Kidney (tissue), 14 donors: ENCODE results near the gene PCGF5. TPM values are rescaled to one million over a fixed set of nuclear protein-coding genes. Genes with fewer than 3 reads are reported as not detected.

ENCODE experiments used
- DNase-seq, 5 donors: peaks; one replicate each; pipeline ENCODE4 v3.0.0-alpha.2; 2013 to 2020
- FAIRE-seq: peaks from 2 replicates; lab custom pipeline; 2012; peaks lifted over from hg19 to GRCh38; lab: Jason Lieb, UNC
- H3K27ac ChIP-seq, 2 donors: one replicate each; pipeline ENCODE4 v1.7.0; 2013; ENCODE audit warnings: low read depth in 2 of 2, low read length in 2 of 2, inconsistent platforms in 1 of 2
- H3K27me3 ChIP-seq: one replicate; pipeline ENCODE4 v1.7.1; 2013; ENCODE audit warnings: low read length, inconsistent platforms; ENCODE audit not compliant: control insufficient read depth, insufficient read depth
- H3K36me3 ChIP-seq, 3 donors: one replicate each; pipeline versions ENCODE4 v1.7.0 to v1.7.1; 2013; ENCODE audit warnings: low read length in 3 of 3, control low read depth in 1 of 3, inconsistent platforms in 1 of 3; ENCODE audit not compliant: insufficient read depth in 3 of 3, control insufficient read depth in 2 of 3
- H3K4me1 ChIP-seq, 3 donors: one replicate each; pipeline versions ENCODE4 v1.7.0 to v1.7.1; 2013; ENCODE audit warnings: low read length in 3 of 3, inconsistent platforms in 1 of 3, low read depth in 1 of 3; ENCODE audit not compliant: control insufficient read depth in 2 of 3, insufficient read depth in 2 of 3
- H3K4me3 ChIP-seq, 3 donors: one replicate each; pipeline versions ENCODE4 v1.7.0 to v1.8.1; 2013; ENCODE audit warnings: low read length in 3 of 3, control low read depth in 1 of 3, inconsistent platforms in 1 of 3
- H3K9ac ChIP-seq, 3 donors: one replicate each; pipeline versions ENCODE4 v1.7.0 to v1.7.1; 2013; ENCODE audit warnings: low read length in 3 of 3, control low read depth in 1 of 3, inconsistent platforms in 1 of 3
- H3K9me3 ChIP-seq, 3 donors: one replicate each; pipeline versions ENCODE4 v1.7.0 to v1.7.1; 2013; ENCODE audit warnings: low read length in 3 of 3, control low read depth in 1 of 3, inconsistent platforms in 1 of 3; ENCODE audit not compliant: control insufficient read depth in 2 of 3, insufficient read depth in 1 of 3
- intact Hi-C: fragments of 100-400 bp; cut with DNase I; formaldehyde crosslinking; loops from one replicate; pipeline ENCODE4 v1.11.1; 2022
- polyA plus RNA-seq: library from polyadenylated mRNA; stranded (reverse); fragments of 350-450 nt; fragmentation: Illumina TruSeq; extraction: RNeasy Lipid Tissue Mini Kit (QIAGEN cat#74804); gene quantifications from one replicate; pipeline ENCODE4 v1.2.3, GENCODE V29; 2014; ENCODE audit warnings: low read depth, low replicate concordance; ENCODE audit not compliant: insufficient read depth
- total RNA-seq: library from RNA; stranded (reverse); fragmentation: NEBNext Ultra II Directional; extraction: Animal tissue kit (Norgen Biotek cat#: 25700); gene quantifications from one replicate; pipeline ENCODE4 v1.2.1, GENCODE V29; 2021
- TF ChIP-seq, protein P1 (sequence below): IDR thresholded peaks from 3 replicates; pipeline ENCODE4 v1.5.1; 2012; ENCODE audit warnings: mild to moderate bottlenecking, moderate library complexity, borderline replicate concordance; ENCODE audit not compliant: insufficient read depth; ENCODE audit errors: extremely low read depth
- donor health status: control.
- donor health status: control.
- donor health status: control.
- donor health status: control.
- donor health status: control.
- donor health status: DM: yes; HTN: yes; CAD: no.
- donor health status: Normal renal cell carcinoma (clear cell type).

PCGF5 gene
- total and polyA plus RNA-seq, 2 donors from 2014 or later = 26.8 to 49.1 TPM

DNA sequence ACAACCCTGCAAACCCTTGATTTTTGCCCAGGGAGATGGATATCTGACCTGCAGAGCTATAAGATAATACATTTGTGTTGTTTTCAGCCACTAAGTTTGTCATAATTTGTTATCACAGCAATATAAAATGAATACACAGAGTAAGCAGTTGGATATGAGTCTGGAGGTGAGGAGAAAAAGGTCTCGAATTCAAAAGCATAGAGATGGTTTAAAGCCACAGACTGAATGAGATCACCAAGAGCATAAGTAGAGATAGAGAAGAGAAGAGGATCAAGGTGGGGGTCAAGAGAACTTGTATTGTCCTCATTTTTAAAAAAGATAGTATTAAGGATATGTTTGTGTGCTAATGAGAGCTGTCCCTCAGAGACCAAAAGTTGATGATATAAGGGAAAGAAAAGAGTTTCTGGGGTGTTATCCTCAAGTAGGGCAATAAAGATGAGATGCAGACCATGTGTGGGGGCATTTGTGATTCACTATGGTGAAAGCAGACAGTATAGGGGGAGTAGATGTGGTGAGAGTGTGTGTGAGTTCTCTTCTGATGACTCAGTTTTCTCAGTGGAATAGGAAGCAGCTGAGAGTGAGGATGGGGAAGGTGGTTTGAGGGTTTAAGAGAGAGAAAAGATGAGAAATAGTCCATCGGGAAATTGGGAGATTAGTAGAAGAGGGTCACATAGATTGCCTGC, 25.8 kb upstream of the PCGF5 start:
- no peak for FAIRE-seq
- intact Hi-C loops = no loop called here

DNA sequence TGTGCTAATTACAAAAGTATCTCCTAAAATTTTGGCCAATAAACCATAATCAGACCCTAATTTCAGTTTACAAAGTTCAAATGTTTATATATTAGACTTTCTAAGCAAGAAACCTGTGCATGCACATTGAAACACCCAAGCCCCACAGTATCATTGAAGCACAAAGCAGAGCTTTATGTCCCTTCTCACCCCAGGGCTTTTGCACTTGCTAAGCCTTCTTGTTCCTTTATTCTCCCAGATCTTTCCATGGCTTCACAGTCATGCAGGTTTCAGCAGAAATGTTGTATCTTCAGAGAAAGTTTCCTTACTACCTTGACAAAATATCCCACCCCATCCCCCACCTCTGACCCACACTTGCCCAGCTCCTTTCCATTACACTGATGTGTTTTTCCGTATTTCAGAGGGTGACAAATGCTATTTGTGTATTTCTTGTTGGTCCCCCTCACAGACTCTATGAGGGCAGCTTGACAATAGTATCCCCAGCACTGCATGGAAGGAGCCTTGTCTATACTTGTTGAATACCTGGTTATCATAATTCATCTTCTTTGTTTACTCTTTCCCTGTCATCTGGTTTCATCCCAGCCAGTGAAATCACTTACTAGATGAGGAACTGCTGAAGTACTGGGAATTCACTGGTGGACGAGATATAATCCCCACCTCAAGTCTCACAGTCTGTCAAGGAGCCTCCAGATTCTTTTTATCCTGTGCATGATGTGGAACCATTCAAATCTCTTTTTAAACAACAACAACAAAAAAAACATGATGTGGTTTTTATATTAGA, 24.0 kb upstream of the PCGF5 start:
- TF ChIP-seq, protein P1, sequence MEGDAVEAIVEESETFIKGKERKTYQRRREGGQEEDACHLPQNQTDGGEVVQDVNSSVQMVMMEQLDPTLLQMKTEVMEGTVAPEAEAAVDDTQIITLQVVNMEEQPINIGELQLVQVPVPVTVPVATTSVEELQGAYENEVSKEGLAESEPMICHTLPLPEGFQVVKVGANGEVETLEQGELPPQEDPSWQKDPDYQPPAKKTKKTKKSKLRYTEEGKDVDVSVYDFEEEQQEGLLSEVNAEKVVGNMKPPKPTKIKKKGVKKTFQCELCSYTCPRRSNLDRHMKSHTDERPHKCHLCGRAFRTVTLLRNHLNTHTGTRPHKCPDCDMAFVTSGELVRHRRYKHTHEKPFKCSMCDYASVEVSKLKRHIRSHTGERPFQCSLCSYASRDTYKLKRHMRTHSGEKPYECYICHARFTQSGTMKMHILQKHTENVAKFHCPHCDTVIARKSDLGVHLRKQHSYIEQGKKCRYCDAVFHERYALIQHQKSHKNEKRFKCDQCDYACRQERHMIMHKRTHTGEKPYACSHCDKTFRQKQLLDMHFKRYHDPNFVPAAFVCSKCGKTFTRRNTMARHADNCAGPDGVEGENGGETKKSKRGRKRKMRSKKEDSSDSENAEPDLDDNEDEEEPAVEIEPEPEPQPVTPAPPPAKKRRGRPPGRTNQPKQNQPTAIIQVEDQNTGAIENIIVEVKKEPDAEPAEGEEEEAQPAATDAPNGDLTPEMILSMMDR = no peak
- Histone ChIP-seq H3K27ac (no peak overlapping the region), H3K9me3 (no peaks in the 10 kb centered on the region), H3K27me3 (no peaks in the 10 kb centered on the region), H3K4me3 (no peak overlapping the region), H3K4me1 (peaks cover 0 to 7% (median 0%) of the 10 kb centered on the region in 3 donors), H3K36me3 (no peaks in the 10 kb centered on the region), H3K9ac (no peak overlapping the region)
- intact Hi-C loops = no loop called here
- FAIRE-seq (no peak), DNase-seq (no peak)

More for the DNA sequence above, 25.8 kb upstream of the PCGF5 start:
- Histone ChIP-seq H3K4me3 (no peak overlapping the region), H3K9ac (no peak overlapping the region), H3K36me3 (no peaks in the 10 kb centered on the region), H3K4me1 (peaks cover 0 to 2% (median 0%) of the 10 kb centered on the region in 3 donors), H3K9me3 (no peaks in the 10 kb centered on the region), H3K27ac (no peak overlapping the region), H3K27me3 (no peaks in the 10 kb centered on the region)
- DNase-seq = no peak
- TF ChIP-seq, protein P1 = no peak

GRCh38 chr10:91197127-91197526, 23.3 kb upstream of the PCGF5 start:
- DNase-seq (peak in 1 of 5 donors; percentile 63), FAIRE-seq (no peak)
- Histone ChIP-seq H3K4me3 (no peak overlapping the region), H3K36me3 (no peaks in the 10 kb centered on the region), H3K27ac (no peak overlapping the region), H3K9me3 (no peaks in the 10 kb centered on the region), H3K9ac (no peak overlapping the region), H3K4me1 (peaks cover 0 to 7% (median 0%) of the 10 kb centered on the region in 3 donors), H3K27me3 (no peaks in the 10 kb centered on the region)
- intact Hi-C loops = no loop called here
- TF ChIP-seq, protein P1 = no peak
